ENCODE results near the gene NUP205. TPM values are rescaled to one million over a fixed set of nuclear protein-coding genes. Genes with fewer than 3 reads are reported as not detected.

The NUP205 gene
- total RNA-seq, 1 experiment from 2014 or later = 90.4 TPM

- in situ Hi-C loops (cut with HindIII; ENCODE audit: low pct_unique_long_range_greater_than_20kb, low sequenced_read_pairs) (no loop called here), intact Hi-C loops (cut with micrococcal nuclease; ENCODE audit: unreplicated experiment) (no loop called here)
- ChIA-PET CTCF (no interaction called here), POLR2A (no interaction called here)
- DNase-seq (ENCODE audit: low read depth, low spot score) (no peak), ATAC-seq (no peak)
- Histone ChIP-seq H3K4me1 (ENCODE audit: control insufficient read depth, insufficient read depth, low read length) (peaks cover 5% of the 10 kb centered on the region; the same call in 1 of the 2 replicates), H3K4me3 (ENCODE audit: low read depth in 2 of 2, low read length in 2 of 2) (no peak overlapping the region), H3K36me3 (ENCODE audit: control insufficient read depth, insufficient read depth, low read length) (peaks cover 2% of the 10 kb centered on the region; the same call in 1 of the 2 replicates), H3K9me3 (ENCODE audit: control insufficient read depth, insufficient read depth, low read depth, low read length) (no peaks in the 10 kb centered on the region), H3K27me3 (ENCODE audit: control insufficient read depth, insufficient read depth, low read length) (no peaks in the 10 kb centered on the region), H3K27ac (ENCODE audit: low read length) (no peak overlapping the region)
- BruUV-seq (replicated peaks) = no TSS peak
- no peak for TF ChIP-seq POLR2AphosphoS5 (IDR thresholded peaks at IDR 0.05; ENCODE audit: low read depth, low read length)
These were observed 107.3 kb downstream of the NUP205 start for GRCh38 chr7:135665042-135665441.

- POLR2A ChIA-PET = no interaction called here
- DNase-seq (ENCODE audit: low read depth, low spot score) = no peak
- H3K4me3 ChIP-seq (ENCODE audit: low read depth in 2 of 2, low read length in 2 of 2) = no peak overlapping the region
- no TSS peak for BruUV-seq (replicated peaks)
- peaks cover 2% of the 10 kb centered on the region; the same call in 1 of the 2 replicates for H3K36me3 ChIP-seq (ENCODE audit: control insufficient read depth, insufficient read depth, low read length)
- H3K4me1 ChIP-seq (ENCODE audit: control insufficient read depth, insufficient read depth, low read length) = peaks cover 5% of the 10 kb centered on the region; the same call in 1 of the 2 replicates
- no peaks in the 10 kb centered on the region for H3K9me3 ChIP-seq (ENCODE audit: control insufficient read depth, insufficient read depth, low read depth, low read length)
- intact Hi-C loops (cut with micrococcal nuclease; ENCODE audit: unreplicated experiment) = no loop called here
- CTCF ChIA-PET = no interaction called here
- no peak for ATAC-seq
- no peaks in the 10 kb centered on the region for H3K27me3 ChIP-seq (ENCODE audit: control insufficient read depth, insufficient read depth, low read length)
- H3K27ac ChIP-seq (ENCODE audit: low read length) = no peak overlapping the region
- in situ Hi-C loops (cut with HindIII; ENCODE audit: low pct_unique_long_range_greater_than_20kb, low sequenced_read_pairs) = no loop called here
- TF ChIP-seq POLR2AphosphoS5 (IDR thresholded peaks at IDR 0.05; ENCODE audit: low read depth, low read length) (no peak), REST (IDR thresholded peaks at IDR 0.05; ENCODE audit: insufficient read depth in 1 of 2, low read depth in 2 of 2, low read length in 1 of 2) (no peak), TCF7L2 (IDR thresholded peaks at IDR 0.05; ENCODE audit: low read depth, low read length) (no peak), CTCF (IDR thresholded peaks at IDR 0.05) (no peak), SIN3A (IDR thresholded peaks at IDR 0.05; ENCODE audit: borderline replicate concordance, insufficient read depth, low read depth, low read length) (no peak)
These were observed 108.4 kb downstream of the NUP205 start for GRCh38 chr7:135666156-135666555.

GRCh38 chr7:135666846-135667245 lies 109.1 kb downstream of the NUP205 start:
- no peak for TF ChIP-seq SIN3A (IDR thresholded peaks at IDR 0.05; ENCODE audit: borderline replicate concordance, insufficient read depth, low read depth, low read length)
- no peak for TF ChIP-seq REST (IDR thresholded peaks at IDR 0.05; ENCODE audit: insufficient read depth in 1 of 2, low read depth in 2 of 2, low read length in 1 of 2)
- TF ChIP-seq TCF7L2 (IDR thresholded peaks at IDR 0.05; ENCODE audit: low read depth, low read length) = no peak
- TF ChIP-seq CTCF (IDR thresholded peaks at IDR 0.05) = no peak
- TF ChIP-seq POLR2AphosphoS5 (IDR thresholded peaks at IDR 0.05; ENCODE audit: low read depth, low read length) = no peak
- in situ Hi-C loops (cut with HindIII; ENCODE audit: low pct_unique_long_range_greater_than_20kb, low sequenced_read_pairs) = no loop called here

More at GRCh38 chr7:135666846-135667245, 109.1 kb downstream of the NUP205 start:
- intact Hi-C loops (cut with micrococcal nuclease; ENCODE audit: unreplicated experiment) = no loop called here
- DNase-seq (ENCODE audit: low read depth, low spot score) = no peak
- ATAC-seq = no peak
- no peak overlapping the region for H3K27ac ChIP-seq (ENCODE audit: low read length)
- no peaks in the 10 kb centered on the region for H3K9me3 ChIP-seq (ENCODE audit: control insufficient read depth, insufficient read depth, low read depth, low read length)
- H3K27me3 ChIP-seq (ENCODE audit: control insufficient read depth, insufficient read depth, low read length) = no peaks in the 10 kb centered on the region
- peaks cover 2% of the 10 kb centered on the region; the same call in 1 of the 2 replicates for H3K36me3 ChIP-seq (ENCODE audit: control insufficient read depth, insufficient read depth, low read length)
- POLR2A ChIA-PET = no interaction called here
- CTCF ChIA-PET = no interaction called here
- no peak overlapping the region for H3K4me3 ChIP-seq (ENCODE audit: low read depth in 2 of 2, low read length in 2 of 2)
- BruUV-seq (replicated peaks) = no TSS peak
- H3K4me1 ChIP-seq (ENCODE audit: control insufficient read depth, insufficient read depth, low read length) = peaks cover 1% of the 10 kb centered on the region; the same call in 1 of the 2 replicates

Data from Panc1 (cell line).